Activated CD4-positive, CD25-positive, alpha-beta regulatory T cell treated with anti-CD3 and anti-CD28 coated beads, Interleukin-2, amount 50 U/mL, for 24 hours (primary cell): ENCODE data around the gene ZYG11B.
"Not testable (repeated sequence)": the region's sequence is repeated elsewhere in the genome, so short reads cannot be mapped to it uniquely, and the experiment has no call there.

ENCODE experiments used
- ATAC-seq, 2 donors: fragments of 150-1000 bp; cut with Tn5 transposase; one replicate each; pipeline ENCODE4 v1.10.0; 2021; ENCODE audit warnings: mild to moderate bottlenecking in 1 of 2, moderate library complexity in 1 of 2

ZYG11B gene

DNA sequence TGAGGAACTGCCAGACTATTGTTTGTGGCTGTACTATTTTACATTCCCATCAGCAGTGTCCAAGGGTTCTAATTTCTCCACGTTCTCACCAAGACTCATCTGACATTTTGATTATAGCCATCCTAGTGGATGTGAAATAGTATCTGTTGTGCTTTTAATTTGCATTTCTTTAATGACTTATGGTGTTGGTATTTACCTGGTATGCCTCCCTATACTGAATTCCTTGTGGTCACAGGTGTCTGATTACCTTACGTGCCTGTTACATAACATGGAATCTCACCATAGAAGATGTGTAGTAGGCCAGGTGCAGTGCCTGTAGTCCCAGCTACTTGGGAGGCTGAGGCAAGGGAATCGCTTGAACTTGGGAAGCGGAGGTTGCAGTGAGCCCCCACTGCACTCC, 129.8 kb downstream of the ZYG11B start:
- no peak for ATAC-seq

DNA sequence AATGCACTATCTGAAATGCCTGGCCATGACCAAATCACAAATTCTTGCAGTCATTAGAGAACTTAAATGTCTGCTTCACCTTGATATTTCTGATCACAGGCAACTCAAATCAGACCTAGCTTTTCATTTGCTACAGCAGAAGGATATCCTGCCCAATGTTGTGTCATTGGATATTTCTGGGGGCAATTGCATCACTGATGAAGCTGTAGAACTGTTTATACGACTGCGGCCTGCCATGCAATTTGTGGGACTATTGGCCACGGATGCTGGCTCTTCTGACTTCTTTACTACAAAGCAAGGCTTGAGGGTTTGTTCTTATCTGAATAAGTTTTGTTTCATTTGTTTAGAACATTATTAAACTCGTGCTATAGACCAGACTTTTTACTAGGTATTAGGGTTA, 131.2 kb downstream of the ZYG11B start:
- no peak for ATAC-seq

DNA sequence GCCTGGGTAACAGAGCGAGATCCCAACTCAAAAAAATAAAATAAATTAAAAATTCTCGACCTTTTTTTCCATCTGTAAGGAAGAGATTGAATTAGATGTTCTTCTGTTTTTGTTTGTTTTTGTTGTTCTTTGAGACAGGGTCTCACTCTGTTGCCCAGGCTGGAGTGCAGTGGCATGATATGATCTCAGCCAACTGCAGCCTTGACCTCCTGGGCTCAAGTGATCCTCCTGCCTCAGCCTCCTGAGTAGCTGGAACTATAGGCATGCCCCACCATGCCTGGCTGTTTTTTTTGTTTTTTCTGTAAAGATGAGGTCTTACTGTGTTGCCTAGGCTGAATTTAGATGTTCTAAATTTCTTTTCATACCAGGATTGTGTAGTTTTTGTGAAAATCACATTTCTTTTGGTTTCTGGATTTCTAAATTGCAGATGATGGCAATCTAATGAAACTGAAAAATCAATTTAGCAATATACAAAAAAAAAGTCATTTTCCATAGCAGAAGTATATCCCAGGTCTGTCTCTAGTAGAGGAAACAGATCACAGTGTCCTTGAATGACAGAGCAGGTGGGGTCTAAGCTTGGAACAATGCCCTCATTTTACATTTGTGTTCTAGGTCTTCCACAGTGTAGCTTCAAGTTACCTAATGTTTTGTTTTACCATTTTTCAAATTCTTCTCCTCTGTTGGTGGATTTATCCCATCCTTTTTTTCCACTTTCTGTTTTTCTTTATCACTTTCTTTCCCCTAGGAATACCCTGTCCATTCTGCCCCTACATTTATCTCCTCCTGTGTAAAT, 136.6 kb downstream of the ZYG11B start:
- no peak for ATAC-seq

DNA sequence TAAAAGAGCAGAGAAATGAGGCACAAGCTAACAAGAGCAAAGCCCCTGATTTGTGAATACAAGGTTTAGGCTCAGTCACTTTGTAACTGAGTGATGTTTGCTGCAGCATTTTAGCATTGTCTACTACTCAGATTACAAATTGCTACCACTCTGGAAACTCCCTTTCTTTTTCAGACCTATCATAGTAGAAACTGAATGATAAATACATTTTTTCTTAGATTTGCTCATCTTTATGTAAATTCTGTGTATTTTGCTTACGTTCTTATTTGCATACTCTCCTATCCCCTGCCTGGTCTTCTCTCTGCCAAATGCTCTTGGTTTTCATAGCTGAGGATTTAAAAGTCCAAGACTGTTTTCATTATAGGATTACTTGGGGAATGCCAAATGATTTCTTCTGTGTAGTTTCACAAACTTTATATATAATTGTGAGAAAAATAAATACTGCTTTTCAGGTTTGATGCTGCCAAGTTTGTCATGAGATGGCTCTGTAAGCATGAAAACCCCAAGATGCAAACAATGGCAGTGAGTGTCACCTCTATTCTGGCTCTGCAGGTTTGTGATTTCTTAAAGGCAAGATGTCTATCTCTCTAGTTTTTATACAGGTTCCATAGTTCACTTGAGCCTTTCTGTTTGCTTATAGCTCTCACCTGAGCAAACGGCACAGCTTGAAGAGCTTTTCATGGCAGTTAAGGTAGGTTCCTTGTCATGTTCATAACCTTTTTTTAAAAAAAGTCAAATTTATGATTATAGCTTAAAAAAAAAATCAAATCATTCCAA, 141.0 kb downstream of the ZYG11B start:
- peak; percentile 90 to 96 for ATAC-seq

DNA sequence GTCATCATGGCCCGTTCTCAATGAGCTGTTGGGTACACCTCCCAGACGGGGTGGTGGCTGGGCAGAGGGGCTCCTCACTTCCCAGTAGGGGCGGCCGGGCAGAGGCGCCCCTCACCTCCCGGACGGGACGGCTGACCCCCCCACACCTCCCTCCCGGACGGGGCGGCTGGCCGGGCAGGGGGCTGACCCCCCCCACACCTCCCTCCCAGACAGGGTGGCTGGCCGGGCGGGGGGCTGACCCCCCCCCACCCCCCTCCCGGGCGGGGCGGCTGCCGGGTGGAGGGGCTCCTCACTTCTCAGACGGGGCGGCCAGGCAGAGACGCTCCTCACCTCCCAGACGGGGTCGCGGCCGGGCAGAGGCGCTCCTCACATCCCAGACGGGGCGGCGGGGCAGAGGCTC, 143.5 kb downstream of the ZYG11B start:
- not testable (repeated sequence) for ATAC-seq

DNA sequence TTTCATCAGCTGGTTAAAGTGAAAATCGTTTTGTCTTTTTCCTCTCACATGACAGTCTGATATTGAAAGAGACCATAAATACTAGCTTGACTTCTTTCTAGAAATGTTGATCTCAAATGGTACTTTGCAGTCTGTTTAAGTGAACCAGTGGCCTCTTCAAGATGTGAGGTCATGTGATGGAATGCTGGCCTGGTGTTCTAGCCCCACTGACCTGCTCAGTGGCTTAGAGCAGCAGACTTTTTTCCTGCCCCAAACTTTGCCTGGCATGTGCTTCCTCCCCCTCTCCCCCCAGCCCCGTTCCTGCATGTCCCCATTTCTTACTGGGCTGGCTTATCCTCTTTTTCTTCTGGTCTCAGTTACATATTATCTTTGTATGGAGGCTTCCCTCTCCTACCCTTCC, 150.6 kb downstream of the ZYG11B start:
- no peak for ATAC-seq
